H9 (cell line): ENCODE measurements around the gene SLC12A9. TPM values are rescaled to one million over a fixed set of nuclear protein-coding genes. Genes with fewer than 3 reads are reported as not detected.
A peak's percentile ranks its signal among the peaks of the same experiment; 100 is the strongest.

Experiments
- DNase-seq: peaks from one replicate; pipeline ENCODE4 v3.0.0-alpha.2; 2017
- H2AFZ ChIP-seq: one replicate; pipeline ENCODE4 v1.6.1; 2013; ENCODE audit warnings: mild to moderate bottlenecking, low read length, control low read depth, moderate library complexity
- H2AK5ac ChIP-seq: 2 replicates; pipeline ENCODE4 v1.6.1; 2013; ENCODE audit warnings: low read length, control low read depth, mixed read lengths; ENCODE audit not compliant: insufficient read length
- H2BK120ac ChIP-seq: one replicate; pipeline ENCODE4 v1.6.1; 2013; ENCODE audit warnings: low read depth, mild to moderate bottlenecking, low read length, control low read depth, inconsistent platforms; ENCODE audit not compliant: poor library complexity, severe bottlenecking
- H2BK12ac ChIP-seq: 2 replicates; pipeline ENCODE4 v1.6.1; 2013; ENCODE audit warnings: low read length, control low read depth, mixed read lengths, low read depth; ENCODE audit not compliant: insufficient read length
- H2BK15ac ChIP-seq: 2 replicates; pipeline ENCODE4 v1.6.1; 2013; ENCODE audit warnings: low read depth, low read length, control low read depth
- H2BK20ac ChIP-seq: one replicate; pipeline ENCODE4 v1.6.1; 2013; ENCODE audit warnings: low read depth, mild to moderate bottlenecking, low read length, control low read depth, inconsistent platforms; ENCODE audit not compliant: poor library complexity, severe bottlenecking
- H2BK5ac ChIP-seq: 2 replicates; pipeline ENCODE4 v1.6.1; 2013; ENCODE audit warnings: low read length, control low read depth, mixed read lengths; ENCODE audit not compliant: insufficient read length
- H3K14ac ChIP-seq: 2 replicates; pipeline ENCODE4 v1.6.1; 2013; ENCODE audit warnings: low read length, control low read depth; ENCODE audit not compliant: insufficient read depth
- H3K18ac ChIP-seq: 2 replicates; pipeline ENCODE4 v1.6.1; 2013; ENCODE audit warnings: low read depth, mild to moderate bottlenecking, mixed read lengths, low read length, control low read depth; ENCODE audit not compliant: insufficient read length
- H3K23ac ChIP-seq: 2 replicates; pipeline ENCODE4 v1.6.1; 2013; ENCODE audit warnings: low read length, control low read depth, mixed read lengths, low read depth; ENCODE audit not compliant: insufficient read length
- H3K23me2 ChIP-seq: 2 replicates; pipeline ENCODE4 v1.6.1; 2013; ENCODE audit warnings: low read depth, mild to moderate bottlenecking, mixed read lengths, low read length, control low read depth; ENCODE audit not compliant: insufficient read length, poor library complexity, severe bottlenecking
- H3K27ac ChIP-seq: 2 replicates; pipeline ENCODE4 v1.5.1; 2013; ENCODE audit warnings: low read length, control low read depth, mixed read lengths, low read depth; ENCODE audit not compliant: insufficient read length
- H3K27me3 ChIP-seq: 2 replicates; pipeline ENCODE4 v1.6.1; 2013; ENCODE audit warnings: low read length, control low read depth, inconsistent platforms; ENCODE audit not compliant: insufficient read depth
- H3K4ac ChIP-seq: 2 replicates; pipeline ENCODE4 v1.6.1; 2013; ENCODE audit warnings: low read depth, mild to moderate bottlenecking, control low read depth, inconsistent platforms, low read length, moderate library complexity
- H3K4me1 ChIP-seq: 2 replicates; pipeline ENCODE4 v1.6.1; 2013; ENCODE audit warnings: low read length, control low read depth, inconsistent platforms; ENCODE audit not compliant: insufficient read depth
- H3K4me2 ChIP-seq: 2 replicates; pipeline ENCODE4 v1.6.1; 2013; ENCODE audit warnings: low read length, control low read depth, mixed read lengths; ENCODE audit not compliant: insufficient read length, insufficient read depth
- H3K56ac ChIP-seq: 2 replicates; pipeline ENCODE4 v1.6.1; 2013; ENCODE audit warnings: low read depth, mild to moderate bottlenecking, mixed read lengths, low read length, control low read depth; ENCODE audit not compliant: insufficient read length
- H3K79me1 ChIP-seq: 2 replicates; pipeline ENCODE4 v1.6.1; 2013; ENCODE audit warnings: low read depth, mild to moderate bottlenecking, moderate library complexity, low read length, control low read depth, inconsistent platforms; ENCODE audit not compliant: insufficient read depth, poor library complexity, severe bottlenecking
- H3K79me2 ChIP-seq: 2 replicates; pipeline ENCODE4 v1.6.1; 2013; ENCODE audit warnings: low read length, control low read depth, inconsistent platforms; ENCODE audit not compliant: insufficient read depth
- H3K9ac ChIP-seq: 2 replicates; pipeline ENCODE4 v1.6.1; 2013; ENCODE audit warnings: low read length, control low read depth, mixed read lengths; ENCODE audit not compliant: insufficient read length; ENCODE audit errors: extremely low read depth
- H3K9me3 ChIP-seq: one replicate; pipeline ENCODE4 v1.6.1; 2013; ENCODE audit warnings: low read depth, low read length, inconsistent platforms; ENCODE audit not compliant: control insufficient read depth
- H3T11ph ChIP-seq: one replicate; pipeline ENCODE4 v1.6.1; 2013; ENCODE audit warnings: mild to moderate bottlenecking, low read length, control low read depth, inconsistent platforms
- H4K20me1 ChIP-seq: one replicate; pipeline ENCODE4 v1.6.1; 2013; ENCODE audit not compliant: control insufficient read depth, insufficient read length, insufficient read depth
- H4K5ac ChIP-seq: 2 replicates; pipeline ENCODE4 v1.6.1; 2013; ENCODE audit warnings: low read depth, mild to moderate bottlenecking, mixed read lengths, low read length, control low read depth; ENCODE audit not compliant: insufficient read length
- H4K8ac ChIP-seq: replicated peaks from 2 replicates; pipeline ENCODE4 v1.6.1; 2013; ENCODE audit warnings: low read length, control low read depth, mixed read lengths, low read depth; ENCODE audit not compliant: insufficient read length
- H4K91ac ChIP-seq: 2 replicates; pipeline ENCODE4 v1.6.1; 2013; ENCODE audit warnings: low read depth, mild to moderate bottlenecking, moderate library complexity, mixed read lengths, low read length, control low read depth; ENCODE audit not compliant: insufficient read length
- H3K27ac Mint-ChIP-seq, 3 experiments: 2 replicates in 2 of 3; 3 replicates in 1 of 3; pipeline ENCODE4 v1.8.0; 2020 to 2021; ENCODE audit warnings: mixed read lengths in 3 of 3, mild to moderate bottlenecking in 1 of 3, moderate library complexity in 1 of 3
- H3K27me3 Mint-ChIP-seq: 2 replicates; pipeline ENCODE4 v1.8.0; 2021; ENCODE audit warnings: low read depth, mild to moderate bottlenecking, moderate library complexity, mixed read lengths
- H3K36me3 Mint-ChIP-seq, 3 experiments: 2 replicates in 2 of 3; 3 replicates in 1 of 3; pipeline ENCODE4 v1.8.0; 2020 to 2021; ENCODE audit warnings: low read depth in 3 of 3, mixed read lengths in 3 of 3; ENCODE audit not compliant: insufficient read depth in 1 of 3
- H3K4me1 Mint-ChIP-seq, 2 experiments: 2 replicates each; pipeline ENCODE4 v1.8.0; 2020; ENCODE audit warnings: mixed read lengths in 2 of 2
- H3K4me3 Mint-ChIP-seq, 2 experiments: 2 replicates in 1 of 2; 3 replicates in 1 of 2; pipeline ENCODE4 v1.8.0; 2020 to 2021; ENCODE audit warnings: mild to moderate bottlenecking in 2 of 2, mixed read lengths in 2 of 2, moderate library complexity in 1 of 2
- H3K9me3 Mint-ChIP-seq, 2 experiments: 2 replicates in 1 of 2; 3 replicates in 1 of 2; pipeline ENCODE4 v1.8.0; 2020; ENCODE audit warnings: mild to moderate bottlenecking in 2 of 2, mixed read lengths in 2 of 2, moderate library complexity in 1 of 2
- CTCF ChIP-seq: fragments of 200-600 bp; sonication (generic); conservative IDR thresholded peaks from 3 replicates; pipeline ENCODE4 v1.8.0; 2021; ENCODE audit warnings: antibody characterized with exemption, mild to moderate bottlenecking
- WGBS: extraction: QIAGEN DNeasy Blood & Tissue Kit; methylation state at CpG from one replicate; pipeline ENCODE4 v1.1.7; 2013; ENCODE audit warnings: missing lambda C conversion rate, low lambda C conversion rate, mixed read lengths; ENCODE audit not compliant: insufficient read length; ENCODE audit errors: extremely low coverage; 5-methylcytosine and 5-hydroxymethylcytosine counted together
- total RNA-seq: library from RNA; stranded (reverse); gene quantifications from 2 replicates; pipeline ENCODE4 v1.2.1, GENCODE V29; 2021

SLC12A9 gene
- total RNA-seq, 1 experiment from 2014 or later, result 43.0 TPM

GRCh38 chr7:100896732-100897608 is 44.5 kb downstream of the SLC12A9 start:
- Histone ChIP-seq H3K4ac (no peak overlapping the region), H2BK120ac (no peak overlapping the region), H4K91ac (no peak overlapping the region), H3K79me2 (no peaks in the 10 kb centered on the region), H3K4me2 (peak overlapping the region; percentile 33), H4K20me1 (no peaks in the 10 kb centered on the region), H3K23ac (no peak overlapping the region), H2BK20ac (no peak overlapping the region), H3K4me1 (no peaks in the 10 kb centered on the region; the same call in 1 of the 2 replicates), H3K27ac (no peak overlapping the region), H3K27me3 (peaks cover 7% of the 10 kb centered on the region), H2AFZ (no peak overlapping the region), H2BK15ac (no peak overlapping the region), H3K9me3 (no peaks in the 10 kb centered on the region), H4K8ac (no peak overlapping the region), H2BK5ac (no peak overlapping the region), H4K5ac (no peak overlapping the region), H3T11ph (no peak overlapping the region), H2BK12ac (no peak overlapping the region), H3K9ac (no peak overlapping the region), H3K14ac (no peak overlapping the region; the same call in 1 of the 2 replicates), H3K23me2 (peaks cover 12% of the 10 kb centered on the region), H3K79me1 (no peaks in the 10 kb centered on the region), H3K56ac (no peak overlapping the region), H2AK5ac (no peak overlapping the region), H3K18ac (no peak overlapping the region)
- no peak overlapping the region for H3K27ac Mint-ChIP-seq
- TF ChIP-seq CTCF, result peak; percentile 88
- WGBS, result no CpG with 5 or more reads among the region's 95 CpGs
- H3K4me3 Mint-ChIP-seq, result peak overlapping the region; percentile 54 to 81
- H3K4me1 Mint-ChIP-seq, result peaks cover 15 to 17% of the 10 kb centered on the region in 2 experiments
- H3K36me3 Mint-ChIP-seq, result no peaks in the 10 kb centered on the region
- peaks cover 25% of the 10 kb centered on the region for H3K27me3 Mint-ChIP-seq
- no peaks in the 10 kb centered on the region; a peak in 2 of 5 replicates for H3K9me3 Mint-ChIP-seq
- peak; percentile 64 for DNase-seq
